Spleen (tissue), 7 donors: ENCODE results near the gene GAB1.

Experiments used
- POLR2A ChIP-seq, 3 donors: fragments of 450-650 bp; IDR thresholded peaks; one replicate each; pipeline ENCODE4 v1.5.1; 2017; ENCODE audit warnings: antibody characterized with exemption in 3 of 3, mild to moderate bottlenecking in 1 of 3
- POLR2AphosphoS5 ChIP-seq, 3 donors: sonication (generic); formaldehyde crosslinking; IDR thresholded peaks; one replicate each; pipeline ENCODE4 v1.5.1; 2017; ENCODE audit warnings: antibody characterized with exemption in 3 of 3
- TF ChIP-seq, protein P1 (sequence below), 11 experiments: fragments of 200-600 bp in 7 of 11; fragments of 450-650 bp in 4 of 11; sonication (generic) in 4 of 11; IDR thresholded peaks in 8 of 11; conservative IDR thresholded peaks in 3 of 11; 1 replicate in 7 of 11; 2 replicates in 4 of 11; pipeline versions ENCODE4 v1.4.0 to v1.8.0; 2016 to 2021; ENCODE audit warnings: antibody characterized with exemption in 11 of 11, inconsistent platforms in 4 of 11, mild to moderate bottlenecking in 1 of 11
- donor health status: DM: no; HTN: no; CAD: no; lungs with moderate emphysema.
- donor health status: DM: no; HTN: no; CAD: no.
- donor health status: DM: no; HTN: no; CAD: no.

DNA sequence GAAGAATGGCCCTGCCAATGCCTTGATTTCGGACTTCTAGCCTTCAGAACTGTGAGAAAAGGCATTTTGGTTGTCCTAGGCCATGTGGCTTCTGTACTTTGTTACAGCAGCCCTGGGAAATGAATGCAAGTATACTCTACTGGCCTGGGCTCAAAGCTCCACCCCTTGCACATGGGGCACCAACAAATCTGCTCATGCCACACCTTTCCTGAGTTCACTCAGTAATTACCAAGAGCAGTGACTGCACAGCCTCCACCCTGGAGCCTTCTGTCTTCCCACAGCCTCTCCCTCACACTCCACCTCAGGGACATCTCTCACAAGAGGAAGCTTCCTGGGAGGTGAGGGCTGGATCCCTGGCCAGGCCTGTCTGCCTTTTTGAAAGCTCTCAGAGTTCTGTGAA lies 29.1 kb upstream of the GAB1 start:
- TF ChIP-seq, protein P1, sequence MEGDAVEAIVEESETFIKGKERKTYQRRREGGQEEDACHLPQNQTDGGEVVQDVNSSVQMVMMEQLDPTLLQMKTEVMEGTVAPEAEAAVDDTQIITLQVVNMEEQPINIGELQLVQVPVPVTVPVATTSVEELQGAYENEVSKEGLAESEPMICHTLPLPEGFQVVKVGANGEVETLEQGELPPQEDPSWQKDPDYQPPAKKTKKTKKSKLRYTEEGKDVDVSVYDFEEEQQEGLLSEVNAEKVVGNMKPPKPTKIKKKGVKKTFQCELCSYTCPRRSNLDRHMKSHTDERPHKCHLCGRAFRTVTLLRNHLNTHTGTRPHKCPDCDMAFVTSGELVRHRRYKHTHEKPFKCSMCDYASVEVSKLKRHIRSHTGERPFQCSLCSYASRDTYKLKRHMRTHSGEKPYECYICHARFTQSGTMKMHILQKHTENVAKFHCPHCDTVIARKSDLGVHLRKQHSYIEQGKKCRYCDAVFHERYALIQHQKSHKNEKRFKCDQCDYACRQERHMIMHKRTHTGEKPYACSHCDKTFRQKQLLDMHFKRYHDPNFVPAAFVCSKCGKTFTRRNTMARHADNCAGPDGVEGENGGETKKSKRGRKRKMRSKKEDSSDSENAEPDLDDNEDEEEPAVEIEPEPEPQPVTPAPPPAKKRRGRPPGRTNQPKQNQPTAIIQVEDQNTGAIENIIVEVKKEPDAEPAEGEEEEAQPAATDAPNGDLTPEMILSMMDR (IDR thresholded peaks at IDR 0.05 in 8 of 11, conservative IDR thresholded peaks at IDR 0.05 in 3 of 11): no peak
- TF ChIP-seq POLR2A (IDR thresholded peaks at IDR 0.05) (no peak), POLR2AphosphoS5 (IDR thresholded peaks at IDR 0.05) (no peak)
